HFF-Myc (cell line): ENCODE data around the gene STARD7.

Source experiments
- DNase-seq: peaks from one replicate; pipeline ENCODE4 v3.0.0-alpha.2; 2011; ENCODE audit warnings: low read depth; ENCODE audit errors: extremely low read depth
- H3K4me3 ChIP-seq: replicated peaks from 2 replicates; pipeline ENCODE4 v1.5.1; 2011; ENCODE audit warnings: low read depth, mild to moderate bottlenecking, control low read depth, low read length
- TF ChIP-seq, protein P1 (sequence below): IDR thresholded peaks from 2 replicates; pipeline ENCODE4 v1.5.1; 2012; ENCODE audit warnings: mild to moderate bottlenecking, low read depth, low read length, control low read depth; ENCODE audit errors: missing control alignments

Gene STARD7

DNA sequence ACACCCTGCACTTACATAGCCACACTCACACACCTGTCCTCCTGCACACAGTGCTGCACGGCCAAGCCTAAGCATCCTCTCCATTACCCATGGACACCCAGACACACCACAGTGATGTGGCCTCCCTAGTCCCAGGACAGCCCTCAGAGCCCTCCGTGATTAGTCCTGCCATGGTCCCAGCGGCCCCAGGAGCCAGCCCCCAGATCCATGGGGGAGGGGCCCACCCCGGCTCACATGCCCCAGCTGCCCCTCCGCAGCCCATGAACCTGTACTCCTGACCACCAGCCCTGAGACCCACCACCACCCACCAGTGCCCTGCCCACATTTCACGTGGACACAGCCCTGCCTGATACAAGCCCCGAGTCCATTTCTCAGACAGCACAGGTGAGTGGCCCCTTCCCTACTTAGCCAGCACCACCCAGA lies 55.3 kb downstream of the STARD7 start:
- TF ChIP-seq, protein P1, sequence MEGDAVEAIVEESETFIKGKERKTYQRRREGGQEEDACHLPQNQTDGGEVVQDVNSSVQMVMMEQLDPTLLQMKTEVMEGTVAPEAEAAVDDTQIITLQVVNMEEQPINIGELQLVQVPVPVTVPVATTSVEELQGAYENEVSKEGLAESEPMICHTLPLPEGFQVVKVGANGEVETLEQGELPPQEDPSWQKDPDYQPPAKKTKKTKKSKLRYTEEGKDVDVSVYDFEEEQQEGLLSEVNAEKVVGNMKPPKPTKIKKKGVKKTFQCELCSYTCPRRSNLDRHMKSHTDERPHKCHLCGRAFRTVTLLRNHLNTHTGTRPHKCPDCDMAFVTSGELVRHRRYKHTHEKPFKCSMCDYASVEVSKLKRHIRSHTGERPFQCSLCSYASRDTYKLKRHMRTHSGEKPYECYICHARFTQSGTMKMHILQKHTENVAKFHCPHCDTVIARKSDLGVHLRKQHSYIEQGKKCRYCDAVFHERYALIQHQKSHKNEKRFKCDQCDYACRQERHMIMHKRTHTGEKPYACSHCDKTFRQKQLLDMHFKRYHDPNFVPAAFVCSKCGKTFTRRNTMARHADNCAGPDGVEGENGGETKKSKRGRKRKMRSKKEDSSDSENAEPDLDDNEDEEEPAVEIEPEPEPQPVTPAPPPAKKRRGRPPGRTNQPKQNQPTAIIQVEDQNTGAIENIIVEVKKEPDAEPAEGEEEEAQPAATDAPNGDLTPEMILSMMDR, result no peak
- DNase-seq, result no peak

DNA sequence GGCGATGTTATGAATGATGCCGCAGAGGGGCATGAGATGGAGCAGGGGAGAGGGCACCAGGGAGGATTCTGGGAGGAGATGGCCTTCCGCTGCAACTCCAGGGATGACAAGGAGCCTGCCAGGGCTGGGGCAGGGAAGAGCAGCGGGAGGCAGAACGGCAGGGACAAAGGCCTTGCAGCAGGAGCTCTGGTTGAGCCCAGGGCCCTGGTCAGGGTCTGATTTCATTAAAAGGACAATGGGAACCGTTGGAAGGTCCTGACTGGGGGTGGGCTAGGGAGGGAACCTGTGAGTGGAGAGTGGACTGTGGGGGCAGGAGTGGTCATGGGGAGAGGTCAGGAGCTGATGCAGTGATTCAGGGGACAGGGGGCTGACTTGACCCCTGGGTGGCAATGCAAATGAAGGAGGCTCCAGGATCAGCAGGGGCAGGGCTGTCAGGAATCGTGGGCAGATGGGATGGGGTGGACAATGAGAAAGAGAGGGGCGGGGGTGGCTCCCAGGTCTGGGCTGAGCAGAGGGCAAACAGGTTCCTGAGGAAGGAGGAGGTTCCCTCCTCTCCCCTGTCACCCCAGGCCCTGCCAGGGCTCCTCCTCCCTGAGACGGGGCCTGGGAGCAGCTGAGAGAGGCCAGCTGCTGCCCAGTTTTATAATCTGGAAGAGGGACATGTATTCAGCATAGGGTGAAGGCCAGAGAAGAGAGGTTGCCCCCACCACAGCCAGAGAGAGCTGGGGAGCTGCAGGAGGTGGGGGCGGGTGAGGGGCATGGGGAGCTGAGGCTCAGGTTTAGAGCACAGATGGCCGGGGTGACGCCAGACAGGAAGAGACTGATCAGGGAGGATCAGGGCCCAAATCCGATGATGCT lies 56.1 kb downstream of the STARD7 start:
- no peak overlapping the region for H3K4me3 ChIP-seq
- DNase-seq, result no peak
- TF ChIP-seq, protein P1, result no peak

More for the DNA sequence above, 55.3 kb downstream of the STARD7 start:
- no peak overlapping the region for H3K4me3 ChIP-seq

DNA sequence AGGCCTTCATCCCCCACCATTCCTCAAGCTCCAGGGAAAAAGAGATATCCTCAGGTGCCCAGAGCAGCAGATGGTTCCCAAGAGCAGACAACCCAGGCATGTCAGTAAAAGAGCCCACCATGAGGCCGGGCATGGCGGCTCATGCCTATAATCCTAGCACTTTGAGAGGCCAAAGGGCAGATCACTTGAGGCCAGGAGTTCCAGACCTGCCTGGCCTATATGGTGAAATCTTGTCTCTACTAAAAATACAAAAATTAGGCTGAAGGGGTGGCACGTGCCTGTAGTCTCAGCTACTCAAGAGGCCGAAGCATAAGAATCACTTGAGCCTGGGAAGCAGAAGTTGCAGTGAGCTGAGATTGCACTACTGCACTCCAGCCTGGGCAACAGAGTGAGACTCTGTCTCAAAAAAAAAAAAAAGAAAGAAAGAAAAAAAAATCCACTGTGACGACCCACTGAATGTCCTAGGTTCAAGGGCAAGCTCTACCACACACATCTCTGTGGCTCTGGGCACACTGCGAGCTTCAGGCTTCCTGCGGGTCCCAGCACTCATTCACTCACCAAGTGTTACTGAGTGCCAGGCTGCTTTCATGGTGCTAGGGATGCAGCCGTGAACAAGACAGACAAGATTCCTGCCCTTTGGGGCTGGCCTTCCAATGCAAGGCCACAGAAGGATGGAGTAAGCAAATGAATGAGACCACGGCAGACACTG lies 56.9 kb downstream of the STARD7 start:
- TF ChIP-seq, protein P1, result no peak
- no peak for DNase-seq
- no peak overlapping the region for H3K4me3 ChIP-seq

DNA sequence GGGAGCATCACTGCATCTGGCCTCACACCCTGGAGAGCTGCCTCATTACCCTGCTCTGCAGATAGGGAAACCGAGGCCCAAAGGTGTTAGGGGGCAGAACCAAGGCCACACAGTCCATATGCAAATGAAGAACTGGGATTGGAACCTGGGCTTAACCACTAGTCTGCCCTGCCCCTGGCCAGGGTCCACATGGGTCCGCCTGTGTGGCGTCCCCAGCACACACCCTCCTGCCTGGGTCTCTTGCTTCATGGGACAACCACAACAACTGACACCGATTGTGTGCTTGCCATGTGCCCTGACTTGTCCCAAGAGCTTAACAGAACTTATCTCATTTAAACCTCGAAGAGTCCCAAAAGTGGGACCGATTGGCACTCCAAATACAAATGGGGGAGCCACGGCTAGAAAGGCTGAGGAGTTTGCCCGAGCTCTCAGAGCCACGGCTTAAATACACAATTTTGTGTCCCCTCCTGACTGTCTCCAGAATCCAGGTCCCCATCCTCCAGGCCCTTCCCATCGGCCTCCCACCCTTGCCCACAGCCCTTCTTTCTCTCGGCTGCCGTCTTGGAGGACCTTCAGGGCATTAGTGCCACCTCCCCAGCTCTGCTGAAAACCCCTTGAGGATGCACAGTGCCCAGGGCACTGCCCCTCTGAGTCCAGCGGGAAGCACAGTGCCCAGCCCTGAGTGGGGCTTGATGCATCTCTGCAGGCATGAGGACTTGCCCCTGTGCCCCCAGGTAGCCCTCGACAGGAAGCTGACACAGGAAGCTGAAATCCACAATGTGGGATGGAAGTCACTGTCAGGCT lies 57.6 kb downstream of the STARD7 start:
- no peak overlapping the region for H3K4me3 ChIP-seq
- DNase-seq, result no peak
- TF ChIP-seq, protein P1, result no peak

DNA sequence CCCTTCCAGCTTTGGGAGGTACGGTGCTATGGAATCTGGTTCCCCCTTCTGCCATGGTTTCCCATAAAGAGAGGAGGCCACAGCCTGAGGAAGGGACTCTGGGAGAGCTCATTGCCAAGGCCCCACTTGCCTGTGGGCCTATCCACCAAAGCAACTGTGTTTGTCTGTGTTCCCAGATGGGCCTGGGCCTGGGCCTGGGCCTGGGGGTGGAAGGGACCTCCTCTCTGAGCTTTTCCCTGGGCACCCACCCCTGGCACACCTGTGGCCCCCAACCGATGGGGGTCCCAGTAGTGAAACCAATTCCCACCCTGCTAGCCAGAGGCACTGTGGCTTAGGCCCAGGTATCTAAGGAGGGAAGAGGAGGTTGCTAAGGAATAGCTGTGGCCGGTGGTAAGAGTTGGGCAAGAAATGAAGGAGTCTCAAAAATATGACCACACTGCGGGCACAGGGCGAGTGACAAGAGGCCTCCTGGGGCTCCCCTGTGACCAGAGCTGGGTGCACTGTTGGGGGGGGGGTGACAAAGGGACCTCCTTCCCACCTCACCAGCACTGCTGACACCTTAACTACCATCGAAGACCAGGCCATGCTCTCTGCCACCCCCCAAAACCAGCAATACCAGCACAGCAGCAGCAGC lies 58.5 kb downstream of the STARD7 start:
- TF ChIP-seq, protein P1, result no peak
- no peak for DNase-seq
- H3K4me3 ChIP-seq, result no peak overlapping the region
